Mesenchymal stem cell (in vitro differentiated cells and primary cell): Measurements from ENCODE around the gene POLR1D.

Experiments used
- DNase-seq: peaks from one replicate; pipeline ENCODE4 v3.0.0-alpha.2; 2013
- H2AFZ ChIP-seq: one replicate; pipeline ENCODE4 v1.6.1; 2013; ENCODE audit warnings: low read depth, mild to moderate bottlenecking, control low read depth, inconsistent platforms, low read length, moderate library complexity
- H2AK5ac ChIP-seq: 2 replicates; pipeline ENCODE4 v1.6.1; 2013; ENCODE audit warnings: low read length, moderate library complexity, mild to moderate bottlenecking, inconsistent platforms; ENCODE audit not compliant: severe bottlenecking
- H2BK120ac ChIP-seq: one replicate; pipeline ENCODE4 v1.6.1; 2013; ENCODE audit warnings: low read depth, mild to moderate bottlenecking, inconsistent platforms, low read length, moderate library complexity
- H2BK12ac ChIP-seq, 2 experiments: one replicate each; pipeline ENCODE4 v1.6.1; 2013; ENCODE audit warnings: inconsistent platforms in 2 of 2, low read length in 2 of 2, mild to moderate bottlenecking in 2 of 2, moderate library complexity in 2 of 2, control low read depth in 1 of 2
- H2BK15ac ChIP-seq: one replicate; pipeline ENCODE4 v1.6.1; 2013; ENCODE audit warnings: mild to moderate bottlenecking, low read depth, inconsistent platforms; ENCODE audit not compliant: poor library complexity, severe bottlenecking
- H2BK5ac ChIP-seq: 2 replicates; pipeline ENCODE4 v1.6.1; 2013; ENCODE audit warnings: low read depth, mild to moderate bottlenecking, low read length, control low read depth, inconsistent platforms; ENCODE audit not compliant: poor library complexity, severe bottlenecking
- H3K14ac ChIP-seq, 2 experiments: one replicate each; pipeline ENCODE4 v1.6.1; 2013; ENCODE audit warnings: inconsistent platforms in 2 of 2, low read length in 2 of 2, control low read depth in 1 of 2, mild to moderate bottlenecking in 1 of 2, moderate library complexity in 1 of 2
- H3K18ac ChIP-seq, 2 experiments: one replicate each; pipeline ENCODE4 v1.6.1; 2013; ENCODE audit warnings: inconsistent platforms in 2 of 2, low read length in 2 of 2, control low read depth in 1 of 2, low read depth in 1 of 2, mild to moderate bottlenecking in 1 of 2
- H3K23ac ChIP-seq, 2 experiments: one replicate each; pipeline ENCODE4 v1.6.1; 2013; ENCODE audit warnings: inconsistent platforms in 2 of 2, low read length in 2 of 2, mild to moderate bottlenecking in 2 of 2, moderate library complexity in 2 of 2, control low read depth in 1 of 2
- H3K27ac ChIP-seq: 2 replicates; pipeline ENCODE4 v1.5.1; 2013; ENCODE audit warnings: mild to moderate bottlenecking, moderate library complexity, low read length, control low read depth, inconsistent platforms; ENCODE audit not compliant: poor library complexity, severe bottlenecking
- H3K27me3 ChIP-seq, 2 experiments: 2 replicates each; pipeline versions ENCODE4 v1.6.1 to v1.7.0; 2013; ENCODE audit warnings: low read length in 2 of 2, mild to moderate bottlenecking in 2 of 2, moderate library complexity in 2 of 2, control low read depth in 1 of 2, inconsistent platforms in 1 of 2; ENCODE audit not compliant: control insufficient read depth in 1 of 2, insufficient read depth in 1 of 2
- H3K36me3 ChIP-seq, 2 experiments: 2 replicates each; pipeline versions ENCODE4 v1.6.1 to v1.7.0; 2013; ENCODE audit warnings: low read length in 2 of 2, control low read depth in 1 of 2, inconsistent platforms in 1 of 2, low read depth in 1 of 2, mild to moderate bottlenecking in 1 of 2; ENCODE audit not compliant: insufficient read depth in 2 of 2, control insufficient read depth in 1 of 2
- H3K4ac ChIP-seq, 2 experiments: one replicate each; pipeline ENCODE4 v1.6.1; 2013; ENCODE audit warnings: inconsistent platforms in 2 of 2, low read length in 2 of 2, mild to moderate bottlenecking in 2 of 2, moderate library complexity in 2 of 2, control low read depth in 1 of 2, low read depth in 1 of 2
- H3K4me1 ChIP-seq: 2 replicates; pipeline ENCODE4 v1.6.1; 2013; ENCODE audit warnings: low read depth, low read length, control low read depth; ENCODE audit not compliant: control insufficient read depth, insufficient read depth
- H3K4me2 ChIP-seq: 2 replicates; pipeline ENCODE4 v1.6.1; 2013; ENCODE audit warnings: low read length, mild to moderate bottlenecking, inconsistent platforms; ENCODE audit not compliant: poor library complexity, severe bottlenecking
- H3K4me3 ChIP-seq, 2 experiments: 2 replicates each; pipeline versions ENCODE4 v1.5.1 to v1.7.0; 2013; ENCODE audit warnings: low read length in 2 of 2, mild to moderate bottlenecking in 2 of 2, control low read depth in 1 of 2, low read depth in 1 of 2; ENCODE audit not compliant: insufficient read depth in 1 of 2
- H3K79me1 ChIP-seq: replicated peaks from 2 replicates; pipeline ENCODE4 v1.6.1; 2013; ENCODE audit warnings: mild to moderate bottlenecking, control low read depth, low read length, inconsistent platforms; ENCODE audit not compliant: poor library complexity, severe bottlenecking
- H3K9ac ChIP-seq: 2 replicates; pipeline ENCODE4 v1.7.0; 2013; ENCODE audit warnings: mild to moderate bottlenecking, low read length, moderate library complexity
- H3K9me3 ChIP-seq: 2 replicates; pipeline ENCODE4 v1.7.0; 2013; ENCODE audit warnings: mild to moderate bottlenecking, low read length; ENCODE audit not compliant: control insufficient read depth
- H4K8ac ChIP-seq: one replicate; pipeline ENCODE4 v1.6.1; 2013; ENCODE audit warnings: inconsistent platforms, mild to moderate bottlenecking, low read length, moderate library complexity
- H4K91ac ChIP-seq: one replicate; pipeline ENCODE4 v1.6.1; 2013; ENCODE audit warnings: mild to moderate bottlenecking, low read length, inconsistent platforms
- WGBS: methylation state at CpG from one replicate; pipeline ENCODE4 v1.1.7; 2013; ENCODE audit warnings: mixed read lengths; 5-methylcytosine and 5-hydroxymethylcytosine counted together

The POLR1D gene

GRCh38 chr13:27621116-27621365, 651 bp upstream of the POLR1D start:
- peak overlapping the region; percentile 94 to 98 for H3K4me3 ChIP-seq
- H3K23ac ChIP-seq = peak overlapping the region in 1 of 2 experiments; percentile 23
- H3K79me1 ChIP-seq = peaks cover 24% of the 10 kb centered on the region
- peak overlapping the region; percentile 85 for H3K27ac ChIP-seq
- H3K27me3 ChIP-seq = no peaks in the 10 kb centered on the region
- H3K9ac ChIP-seq = peak overlapping the region; percentile 92
- peak; percentile 76 for DNase-seq
- no peak overlapping the region for H2BK5ac ChIP-seq
- no peak overlapping the region for H2AK5ac ChIP-seq
- no peaks in the 10 kb centered on the region for H3K9me3 ChIP-seq
- peaks cover 4% of the 10 kb centered on the region for H3K4me1 ChIP-seq
- H2BK120ac ChIP-seq = no peak overlapping the region
- peak overlapping the region in 1 of 2 experiments; percentile 34 for H2BK12ac ChIP-seq
- H3K18ac ChIP-seq = peak overlapping the region; percentile 29 to 54
- 0% methylated on average over 5 of the region's 8 CpGs for WGBS
- peaks cover 0 to 26% of the 10 kb centered on the region in 2 experiments for H3K36me3 ChIP-seq
- peak overlapping the region in 1 of 2 experiments; percentile 77 for H3K4ac ChIP-seq
- peak overlapping the region; percentile 30 for H2AFZ ChIP-seq
- peak overlapping the region; percentile 96 for H3K4me2 ChIP-seq
- no peak overlapping the region for H4K91ac ChIP-seq
- peak overlapping the region; percentile 21 for H4K8ac ChIP-seq
- H2BK15ac ChIP-seq = peak overlapping the region; percentile 87
- H3K14ac ChIP-seq = no peak overlapping the region

- WGBS = 2% methylated on average over 12 of the region's 13 CpGs
- H4K8ac ChIP-seq = no peak overlapping the region
- peak overlapping the region in 1 of 2 experiments; percentile 93 for H3K18ac ChIP-seq
Measured at GRCh38 chr13:27622102-27622820, 569 bp downstream of the POLR1D start.

GRCh38 chr13:27622881-27623280, 1.2 kb downstream of the POLR1D start:
- no peak overlapping the region for H3K23ac ChIP-seq
- WGBS = 95% methylated on average over 7 of the region's 7 CpGs
- no peak overlapping the region for H2BK5ac ChIP-seq
- no peaks in the 10 kb centered on the region for H3K9me3 ChIP-seq
- H2BK15ac ChIP-seq = no peak overlapping the region
- peak overlapping the region; percentile 92 for H3K9ac ChIP-seq
- peaks cover 25% of the 10 kb centered on the region for H3K79me1 ChIP-seq
- no peak for DNase-seq
- no peak overlapping the region for H2BK120ac ChIP-seq
- no peak overlapping the region for H2AFZ ChIP-seq
- H2AK5ac ChIP-seq = peak overlapping the region; percentile 36
- no peak overlapping the region for H3K27ac ChIP-seq
- H3K4me1 ChIP-seq = peaks cover 4% of the 10 kb centered on the region
- H3K36me3 ChIP-seq = peaks cover 0 to 41% of the 10 kb centered on the region in 2 experiments
- H3K18ac ChIP-seq = no peak overlapping the region
- H2BK12ac ChIP-seq = no peak overlapping the region
- peak overlapping the region in 1 of 2 experiments; percentile 98 for H3K4me3 ChIP-seq
- no peak overlapping the region for H3K4me2 ChIP-seq
- no peak overlapping the region for H4K91ac ChIP-seq
- no peak overlapping the region for H4K8ac ChIP-seq
- no peak overlapping the region for H3K4ac ChIP-seq
- no peaks in the 10 kb centered on the region for H3K27me3 ChIP-seq
- H3K14ac ChIP-seq = no peak overlapping the region

More at GRCh38 chr13:27622102-27622820, 569 bp downstream of the POLR1D start:
- Histone ChIP-seq H3K4me3 (peak overlapping the region; percentile 94 to 98), H2AK5ac (no peak overlapping the region), H3K4me2 (peak overlapping the region; percentile 81), H3K14ac (peak overlapping the region in 1 of 2 experiments; percentile 95), H3K23ac (peak overlapping the region in 1 of 2 experiments; percentile 60), H3K79me1 (peaks cover 25% of the 10 kb centered on the region), H2BK12ac (peak overlapping the region in 1 of 2 experiments; percentile 79), H3K9me3 (no peaks in the 10 kb centered on the region), H3K4ac (peak overlapping the region; percentile 88 to 96), H2BK120ac (peak overlapping the region; percentile 61), H2AFZ (peak overlapping the region; percentile 90), H3K27ac (peak overlapping the region; percentile 79), H3K36me3 (peaks cover 0 to 38% of the 10 kb centered on the region in 2 experiments), H3K27me3 (no peaks in the 10 kb centered on the region), H2BK15ac (peak overlapping the region; percentile 68), H3K4me1 (peaks cover 4% of the 10 kb centered on the region), H4K91ac (no peak overlapping the region), H3K9ac (peak overlapping the region; percentile 92), H2BK5ac (no peak overlapping the region)
- peak; percentile 60 for DNase-seq

GRCh38 chr13:27624071-27624470, 2.4 kb downstream of the POLR1D start:
- no peak for DNase-seq
- Histone ChIP-seq H2BK5ac (no peak overlapping the region), H3K14ac (no peak overlapping the region), H3K4me1 (peaks cover 4% of the 10 kb centered on the region), H4K91ac (no peak overlapping the region), H3K36me3 (peaks cover 2 to 44% of the 10 kb centered on the region in 2 experiments), H2BK120ac (no peak overlapping the region), H3K18ac (peak overlapping the region in 1 of 2 experiments; percentile 11), H2AK5ac (no peak overlapping the region), H3K4me2 (no peak overlapping the region), H3K4me3 (no peak overlapping the region), H2BK15ac (no peak overlapping the region), H3K79me1 (peaks cover 23% of the 10 kb centered on the region), H3K27ac (no peak overlapping the region), H3K27me3 (no peaks in the 10 kb centered on the region), H4K8ac (no peak overlapping the region), H2BK12ac (no peak overlapping the region), H2AFZ (no peak overlapping the region), H3K23ac (no peak overlapping the region), H3K9ac (no peak overlapping the region), H3K4ac (no peak overlapping the region), H3K9me3 (no peaks in the 10 kb centered on the region)
- 93% methylated on average over 3 of the region's 3 CpGs for WGBS
